Effector CD4-positive, alpha-beta T cell (primary cell): ENCODE measurements around the gene RPLP2.

ENCODE experiments used
- DNase-seq: peaks from one replicate; pipeline ENCODE4 v3.0.0-alpha.2; 2020

The RPLP2 gene

GRCh38 chr11:854601-855329, 45.0 kb downstream of the RPLP2 start:
- DNase-seq = no peak

GRCh38 chr11:855330-855674, 45.5 kb downstream of the RPLP2 start:
- DNase-seq = no peak

GRCh38 chr11:855796-856195, 46.0 kb downstream of the RPLP2 start:
- DNase-seq = no peak

- DNase-seq = no peak
Measured at GRCh38 chr11:856397-856796, 46.6 kb downstream of the RPLP2 start.

- DNase-seq = no peak
Measured at GRCh38 chr11:858053-858761, 48.4 kb downstream of the RPLP2 start.

- DNase-seq = no peak
Measured at GRCh38 chr11:858762-859339, 49.1 kb downstream of the RPLP2 start.

GRCh38 chr11:859394-860131, 49.8 kb downstream of the RPLP2 start:
- no peak for DNase-seq

- DNase-seq = no peak
Measured at GRCh38 chr11:860234-861104, 50.7 kb downstream of the RPLP2 start.

- DNase-seq = no peak
Measured at GRCh38 chr11:861105-861479, 51.3 kb downstream of the RPLP2 start.

- no peak for DNase-seq
Measured at GRCh38 chr11:862081-862661, 52.4 kb downstream of the RPLP2 start.
